Coronary artery (tissue), 2 donors: Measurements from ENCODE around the gene EVI5L.
"Not testable (repeated sequence)": the region's sequence is repeated elsewhere in the genome, so short reads cannot be mapped to it uniquely, and the experiment has no call there.

Source experiments
- DNase-seq: peaks from one replicate; pipeline ENCODE4 v3.0.0-alpha.2; 2017; ENCODE audit warnings: low spot score
- H3K27ac ChIP-seq, 2 donors: fragments of 200-600 bp; sonication (generic); one replicate each; pipeline ENCODE4 v1.5.1; 2016 to 2019
- H3K4me3 ChIP-seq: fragments of 200-600 bp; sonication (generic); 2 replicates; pipeline ENCODE4 v1.5.1; 2016; ENCODE audit warnings: mild to moderate bottlenecking, moderate library complexity
- TF ChIP-seq, protein P1 (sequence below): fragments of 200-600 bp; sonication (generic); IDR thresholded peaks from one replicate; pipeline ENCODE4 v1.5.1; 2019; ENCODE audit warnings: antibody characterized with exemption

The EVI5L gene

DNA sequence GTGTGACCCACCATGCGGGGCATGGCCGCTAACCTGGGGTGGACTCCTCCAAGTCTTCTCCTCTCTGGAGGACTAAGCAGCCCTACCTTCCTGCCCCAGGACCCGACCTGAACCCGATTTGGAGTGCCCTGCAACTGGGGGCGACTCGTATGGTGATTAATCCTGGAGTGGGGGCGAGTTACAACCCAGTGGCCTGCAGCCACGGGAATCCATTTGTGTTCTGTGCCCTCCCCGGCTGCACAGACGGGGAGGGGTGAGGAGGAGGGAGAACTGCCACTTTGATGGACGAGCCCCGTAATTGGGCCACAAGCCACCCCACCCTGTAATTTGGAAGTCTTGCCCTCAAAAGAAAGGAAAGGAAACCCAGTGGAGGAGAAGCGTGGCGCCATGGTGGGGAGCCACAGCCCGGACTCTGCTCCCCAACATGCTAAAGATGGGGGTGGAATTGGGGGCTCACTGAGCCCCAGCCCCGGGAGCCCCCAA lies 26.1 kb downstream of the EVI5L start:
- H3K27ac ChIP-seq = no peak overlapping the region
- H3K4me3 ChIP-seq = no peak overlapping the region
- TF ChIP-seq, protein P1, sequence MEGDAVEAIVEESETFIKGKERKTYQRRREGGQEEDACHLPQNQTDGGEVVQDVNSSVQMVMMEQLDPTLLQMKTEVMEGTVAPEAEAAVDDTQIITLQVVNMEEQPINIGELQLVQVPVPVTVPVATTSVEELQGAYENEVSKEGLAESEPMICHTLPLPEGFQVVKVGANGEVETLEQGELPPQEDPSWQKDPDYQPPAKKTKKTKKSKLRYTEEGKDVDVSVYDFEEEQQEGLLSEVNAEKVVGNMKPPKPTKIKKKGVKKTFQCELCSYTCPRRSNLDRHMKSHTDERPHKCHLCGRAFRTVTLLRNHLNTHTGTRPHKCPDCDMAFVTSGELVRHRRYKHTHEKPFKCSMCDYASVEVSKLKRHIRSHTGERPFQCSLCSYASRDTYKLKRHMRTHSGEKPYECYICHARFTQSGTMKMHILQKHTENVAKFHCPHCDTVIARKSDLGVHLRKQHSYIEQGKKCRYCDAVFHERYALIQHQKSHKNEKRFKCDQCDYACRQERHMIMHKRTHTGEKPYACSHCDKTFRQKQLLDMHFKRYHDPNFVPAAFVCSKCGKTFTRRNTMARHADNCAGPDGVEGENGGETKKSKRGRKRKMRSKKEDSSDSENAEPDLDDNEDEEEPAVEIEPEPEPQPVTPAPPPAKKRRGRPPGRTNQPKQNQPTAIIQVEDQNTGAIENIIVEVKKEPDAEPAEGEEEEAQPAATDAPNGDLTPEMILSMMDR = no peak
- no peak for DNase-seq

DNA sequence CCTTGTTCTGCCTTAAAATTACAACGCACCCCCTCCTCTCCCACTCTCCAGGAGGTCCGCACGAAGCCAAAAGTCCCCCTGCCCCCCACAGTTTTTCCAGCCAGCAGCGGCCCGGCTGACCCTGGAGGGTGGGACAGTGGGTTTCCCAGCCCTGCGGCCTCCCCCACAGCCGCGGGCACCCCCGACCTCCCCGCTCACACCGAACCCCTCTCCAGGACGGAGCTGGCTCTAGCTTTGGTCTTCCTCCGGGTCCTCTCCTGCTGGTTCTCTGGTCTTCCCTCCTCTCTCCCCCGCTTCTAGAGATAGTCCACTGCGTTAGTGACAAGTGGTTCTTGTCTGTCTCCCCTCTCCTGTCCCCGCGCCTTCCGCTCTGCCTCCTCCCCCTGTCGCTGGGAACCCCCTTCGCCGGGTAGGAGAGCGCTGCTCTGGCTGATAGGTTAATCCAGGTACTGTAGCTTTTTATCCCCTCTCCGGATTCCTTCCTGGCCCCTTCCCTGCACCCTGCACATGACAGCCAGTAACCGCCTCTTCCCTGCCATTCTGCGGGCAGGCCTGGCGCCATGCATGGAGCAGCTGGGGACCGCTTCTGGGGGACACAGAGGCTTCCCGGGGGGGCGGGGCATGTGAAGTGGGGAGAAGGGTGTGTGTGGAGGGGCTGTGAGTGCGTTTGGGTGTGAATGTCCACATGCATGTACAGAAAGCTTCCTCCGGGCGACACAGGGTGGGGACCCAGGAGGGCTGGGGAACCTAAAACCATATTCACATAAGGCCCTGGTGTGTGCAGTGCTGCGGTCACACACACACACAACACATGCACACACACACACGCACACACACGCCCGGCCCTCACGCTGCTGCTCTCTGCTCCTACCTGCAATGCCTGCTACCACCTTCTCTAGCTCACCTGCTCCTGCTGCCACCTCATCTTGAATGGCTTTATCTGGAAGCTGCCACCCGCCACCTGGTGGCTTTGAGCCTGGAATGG lies 27.0 kb downstream of the EVI5L start:
- H3K4me3 ChIP-seq = no peak overlapping the region
- H3K27ac ChIP-seq = no peak overlapping the region
- no peak for DNase-seq
- TF ChIP-seq, protein P1 = no peak

DNA sequence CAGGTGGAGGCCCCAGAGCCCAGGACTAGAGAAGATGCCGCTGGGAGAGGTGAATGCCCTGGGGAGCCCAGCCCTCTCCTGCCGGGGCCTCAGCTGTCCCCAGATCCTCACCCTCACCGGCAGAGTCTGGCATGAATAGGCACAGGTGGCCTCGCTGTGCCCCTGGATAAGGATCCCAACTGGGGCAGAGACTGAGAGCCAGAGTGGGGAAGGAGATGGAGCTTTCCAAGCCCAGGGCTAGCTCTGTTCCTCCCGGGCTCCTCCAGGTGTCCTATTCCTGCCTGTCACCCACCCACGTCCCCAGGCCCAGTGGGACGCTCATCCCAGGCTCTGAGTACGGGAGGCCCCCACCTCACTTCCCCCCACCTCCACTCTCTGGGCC lies 27.7 kb downstream of the EVI5L start:
- H3K4me3 ChIP-seq = no peak overlapping the region
- DNase-seq = no peak
- TF ChIP-seq, protein P1 = no peak
- no peak overlapping the region for H3K27ac ChIP-seq

DNA sequence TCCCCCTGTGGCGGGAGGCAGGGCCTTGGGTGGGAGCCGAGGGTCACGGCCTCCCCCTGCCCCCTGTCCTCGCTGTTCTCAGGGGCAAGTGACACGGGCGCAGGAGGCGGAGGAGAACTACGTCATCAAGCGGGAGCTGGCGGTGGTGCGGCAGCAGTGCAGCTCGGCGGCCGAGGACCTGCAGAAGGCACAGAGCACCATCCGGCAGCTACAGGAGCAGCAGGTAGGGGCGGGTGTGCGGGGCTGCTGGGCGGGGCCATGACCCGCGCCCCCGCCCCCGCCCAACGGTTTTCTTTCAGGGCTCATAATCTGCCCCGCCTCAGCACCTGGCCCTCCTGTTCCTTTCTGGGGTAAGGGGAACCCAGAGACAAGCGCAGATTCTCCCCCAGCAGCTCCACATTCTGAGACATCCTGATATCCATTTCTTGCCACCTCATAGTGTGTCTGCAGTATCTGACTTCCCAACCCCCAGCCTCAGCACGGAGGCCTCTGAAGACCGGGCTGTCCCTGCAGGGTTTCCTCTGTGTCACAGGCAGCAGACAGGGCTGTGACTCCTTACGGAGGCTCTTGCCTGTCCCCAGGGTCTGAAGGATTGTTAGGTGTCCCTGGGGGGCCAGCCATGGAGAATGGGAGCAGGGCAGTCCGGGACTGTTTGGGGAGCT lies 28.2 kb downstream of the EVI5L start:
- Histone ChIP-seq H3K27ac (no peak overlapping the region), H3K4me3 (no peak overlapping the region)
- TF ChIP-seq, protein P1 = no peak
- no peak for DNase-seq

DNA sequence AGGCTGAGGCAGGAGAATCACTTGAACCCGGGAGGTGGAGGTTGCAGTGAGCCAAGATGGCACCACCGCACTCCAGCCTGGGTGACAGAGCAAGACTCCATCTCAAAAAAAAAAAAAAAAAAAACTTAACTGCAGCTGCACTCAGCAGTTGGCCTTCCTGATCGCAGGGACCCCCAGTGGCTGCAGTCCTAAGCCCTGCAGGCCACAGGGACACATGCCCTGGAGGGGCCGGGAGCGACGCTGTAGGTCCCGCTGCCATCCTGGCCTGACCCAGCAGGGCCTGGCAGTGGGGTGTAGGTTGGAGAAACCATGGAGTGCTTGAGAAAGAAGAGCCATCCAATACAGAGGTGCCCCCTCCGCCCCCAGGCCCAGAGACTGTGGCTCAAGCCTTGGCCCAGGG lies 29.1 kb downstream of the EVI5L start:
- DNase-seq, H3K4me3 ChIP-seq, H3K27ac ChIP-seq: not testable (repeated sequence)

DNA sequence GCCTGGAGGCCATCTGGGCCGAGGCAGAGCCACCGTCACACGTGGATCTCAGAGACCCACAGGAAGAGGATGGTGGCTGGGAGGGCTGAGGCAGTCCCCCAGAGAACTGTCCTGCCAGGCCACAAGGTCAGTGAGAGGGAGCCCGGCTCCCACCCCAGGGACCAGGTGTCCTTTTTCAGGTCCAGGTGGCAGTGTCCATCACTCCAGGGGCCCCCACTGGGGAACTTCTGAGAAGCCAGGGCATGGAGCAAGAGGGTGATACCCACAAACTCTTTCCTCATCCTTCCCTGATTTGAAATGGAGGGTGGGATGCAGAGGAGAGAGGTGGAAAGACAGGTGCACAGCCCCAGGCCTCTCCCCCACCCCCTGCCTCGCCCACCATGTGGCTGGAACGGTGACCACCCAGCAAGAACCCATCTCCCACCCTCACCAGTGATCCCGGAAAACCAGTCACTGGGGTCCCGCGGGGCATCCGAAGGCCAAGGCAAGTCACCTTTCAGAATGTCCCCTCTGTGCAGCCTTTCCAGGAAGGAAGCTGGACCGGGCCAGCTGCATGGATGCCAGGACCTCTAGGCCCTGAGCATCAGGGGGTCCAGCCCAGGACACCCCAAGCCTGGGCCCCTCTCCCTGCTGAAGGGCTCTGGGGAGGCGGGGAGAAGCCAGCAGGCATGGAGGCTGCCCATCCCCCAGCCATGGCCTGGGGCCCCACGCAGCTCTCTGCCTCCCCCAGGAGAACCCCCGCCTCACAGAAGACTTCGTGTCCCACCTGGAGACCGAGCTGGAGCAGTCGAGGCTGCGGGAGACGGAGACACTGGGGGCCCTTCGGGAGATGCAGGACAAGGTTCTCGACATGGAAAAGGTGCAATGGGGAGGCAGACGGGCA lies 30.1 kb downstream of the EVI5L start:
- Histone ChIP-seq H3K27ac (no peak overlapping the region), H3K4me3 (no peak overlapping the region)
- TF ChIP-seq, protein P1 = no peak
- DNase-seq = no peak
